NCI-H2107 treated with DMSO at 0.1 percent for 48 hours (cell line): ENCODE results near the gene CAPN15.

Experiments
- DNase-seq: peaks from one replicate; lab custom pipeline; 2025; ENCODE audit not compliant: unreplicated experiment; lab: John Stamatoyannopoulos, UW

Gene CAPN15

DNA sequence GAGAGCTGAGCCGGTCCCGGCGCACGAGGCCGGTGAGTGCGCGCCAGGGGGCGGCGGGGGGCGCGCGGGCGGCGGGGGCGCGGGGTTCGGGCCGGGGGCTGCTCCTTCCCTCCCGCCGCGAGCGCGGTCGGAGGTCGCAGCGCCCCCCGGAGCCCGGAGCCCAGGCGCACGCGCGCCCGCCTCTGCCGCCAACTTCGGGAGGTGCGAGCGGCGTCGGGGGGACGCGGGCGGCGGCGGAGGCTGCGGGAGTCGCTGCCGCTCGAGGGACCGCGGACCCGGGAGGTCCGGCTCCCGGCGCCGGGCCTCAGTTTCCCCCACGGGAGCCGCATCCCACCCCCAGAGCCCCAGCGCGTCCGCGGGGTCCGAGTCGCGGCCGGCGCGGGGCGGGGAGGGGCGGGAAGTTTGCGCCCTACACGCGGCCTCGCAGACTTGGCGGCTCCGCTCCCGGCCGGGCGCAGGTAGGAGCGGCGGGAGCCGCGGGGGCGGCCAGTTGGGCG is 32.7 kb downstream of the CAPN15 start, which contains the start of gene PRR35:
Gene PRR35, plus strand, starts transcription at position 191 of the 497 bp plus-strand sequence. CDS start 2,901 bp downstream, outside the sequence.
- DNase-seq, result no peak

DNA sequence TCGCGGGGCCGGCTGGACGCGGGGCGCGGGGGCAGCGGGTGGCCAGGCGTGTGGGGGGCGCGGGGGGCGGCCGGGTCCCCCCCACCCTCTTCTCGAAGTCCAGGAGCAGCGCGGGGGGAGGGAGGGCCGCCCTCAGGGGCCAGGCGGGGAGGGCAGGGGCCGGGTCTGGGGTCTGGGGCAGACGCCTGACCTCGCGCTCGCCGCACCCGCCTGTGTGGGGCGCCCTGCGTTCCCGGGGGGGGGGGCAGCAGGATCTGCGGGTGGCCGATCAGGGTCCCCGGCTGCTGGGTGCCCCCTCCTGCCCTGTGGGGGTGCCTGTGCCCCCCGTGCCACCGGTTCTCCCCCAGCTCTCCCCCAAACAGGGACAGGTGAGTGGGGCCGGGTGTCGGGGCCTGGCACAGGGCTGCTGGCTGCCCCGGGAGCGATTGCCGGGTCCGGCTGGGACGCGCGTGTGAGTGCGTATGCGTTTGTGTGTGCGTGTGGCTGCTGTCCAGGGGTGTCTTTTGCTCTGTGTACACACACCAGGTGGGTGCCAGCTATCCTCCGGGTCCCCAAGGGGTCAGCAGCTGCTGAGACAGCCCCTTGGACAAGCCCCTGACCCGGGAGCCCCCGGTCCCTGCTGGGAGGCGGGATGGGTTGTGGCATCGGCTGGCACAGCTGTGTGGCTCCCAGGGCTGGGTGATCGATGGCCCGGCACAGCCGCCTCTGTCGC is 33.3 kb downstream of the CAPN15 start:
- DNase-seq, result no peak

DNA sequence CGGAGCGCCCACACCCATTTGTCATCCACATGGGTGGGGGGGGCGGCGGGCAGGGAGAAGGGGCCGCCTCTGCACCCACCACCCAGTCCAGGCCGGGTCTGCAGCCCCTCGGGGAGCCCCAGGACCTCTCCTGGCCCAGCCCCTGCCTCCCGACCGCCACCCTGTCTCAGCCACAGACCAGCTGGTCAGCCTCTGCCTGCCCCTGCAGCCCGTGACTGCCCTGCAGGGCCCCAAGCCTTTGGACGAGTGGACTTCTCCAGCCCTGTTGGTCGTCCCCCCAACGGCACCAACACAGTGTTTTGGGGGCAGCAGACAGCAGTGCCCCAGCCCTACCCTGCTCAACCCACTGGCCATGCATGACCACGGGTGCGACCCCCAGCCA is 33.9 kb downstream of the CAPN15 start:
- DNase-seq, result no peak

DNA sequence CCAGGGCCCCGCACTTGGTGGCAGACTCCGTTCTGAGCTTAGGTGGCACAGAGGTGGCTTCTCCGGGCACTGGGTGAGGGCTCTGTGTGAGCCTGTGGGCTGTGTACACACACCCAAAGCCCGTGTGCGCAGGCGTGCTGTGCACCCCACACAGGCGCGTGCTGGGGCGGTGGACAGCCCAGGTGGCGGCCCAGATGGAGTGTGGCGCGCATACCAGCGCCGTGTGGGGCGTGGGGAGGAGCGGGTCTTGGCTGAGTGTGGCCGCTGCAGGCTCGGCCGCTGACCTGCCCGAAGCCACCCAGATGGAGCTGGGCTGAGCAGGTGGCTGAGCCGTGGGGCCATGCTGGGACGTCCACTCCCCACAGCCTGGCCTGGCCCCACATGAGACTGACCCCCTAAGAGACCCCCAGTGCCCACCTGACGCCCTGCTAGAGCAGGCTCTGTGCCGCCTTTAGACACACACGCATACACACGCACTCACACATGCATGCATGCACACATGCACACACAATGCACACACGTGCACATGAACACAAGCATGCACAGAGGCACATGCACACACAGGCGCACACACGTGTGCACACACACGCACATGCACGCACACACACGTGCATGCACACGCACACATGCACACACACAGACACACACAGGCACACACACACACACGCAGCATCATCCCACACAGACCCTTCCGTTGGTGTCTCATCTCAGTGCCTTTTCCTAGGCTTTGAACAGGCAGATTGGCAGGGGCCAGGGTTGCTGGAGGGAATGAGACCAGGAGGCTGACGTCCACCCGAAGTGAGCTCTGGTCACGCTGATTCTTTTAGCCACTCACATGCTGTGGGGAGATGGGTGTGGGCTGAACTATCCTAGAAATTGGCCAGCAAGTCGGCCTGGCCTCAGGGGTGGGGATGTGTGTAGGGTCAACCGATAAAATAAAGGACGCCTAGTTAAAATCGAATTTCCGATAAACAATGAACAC is 34.7 kb downstream of the CAPN15 start:
- DNase-seq, result no peak

DNA sequence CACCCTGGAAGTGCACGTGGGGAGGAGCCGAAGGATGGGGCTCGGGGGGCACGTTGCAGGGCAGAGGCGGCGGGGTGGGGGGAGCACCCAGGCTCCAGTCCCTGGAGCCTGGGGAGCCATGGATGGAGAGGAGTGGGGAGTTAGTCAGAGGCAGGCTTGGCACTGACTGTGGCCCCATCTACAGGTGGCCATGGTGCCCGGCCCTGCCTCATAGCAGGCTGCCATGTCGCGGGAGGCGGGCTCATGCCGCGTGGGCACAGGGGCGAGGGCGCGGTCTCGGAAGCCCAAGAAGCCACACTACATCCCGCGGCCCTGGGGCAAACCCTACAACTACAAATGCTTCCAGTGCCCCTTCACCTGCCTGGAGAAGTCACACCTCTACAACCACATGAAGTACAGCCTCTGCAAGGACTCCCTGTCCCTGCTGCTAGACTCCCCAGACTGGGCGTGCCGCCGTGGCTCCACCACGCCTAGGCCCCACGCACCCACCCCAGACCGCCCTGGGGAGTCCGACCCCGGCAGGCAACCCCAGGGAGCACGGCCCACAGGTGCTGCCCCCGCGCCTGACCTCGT is 35.6 kb downstream of the CAPN15 start:
- DNase-seq, result no peak

DNA sequence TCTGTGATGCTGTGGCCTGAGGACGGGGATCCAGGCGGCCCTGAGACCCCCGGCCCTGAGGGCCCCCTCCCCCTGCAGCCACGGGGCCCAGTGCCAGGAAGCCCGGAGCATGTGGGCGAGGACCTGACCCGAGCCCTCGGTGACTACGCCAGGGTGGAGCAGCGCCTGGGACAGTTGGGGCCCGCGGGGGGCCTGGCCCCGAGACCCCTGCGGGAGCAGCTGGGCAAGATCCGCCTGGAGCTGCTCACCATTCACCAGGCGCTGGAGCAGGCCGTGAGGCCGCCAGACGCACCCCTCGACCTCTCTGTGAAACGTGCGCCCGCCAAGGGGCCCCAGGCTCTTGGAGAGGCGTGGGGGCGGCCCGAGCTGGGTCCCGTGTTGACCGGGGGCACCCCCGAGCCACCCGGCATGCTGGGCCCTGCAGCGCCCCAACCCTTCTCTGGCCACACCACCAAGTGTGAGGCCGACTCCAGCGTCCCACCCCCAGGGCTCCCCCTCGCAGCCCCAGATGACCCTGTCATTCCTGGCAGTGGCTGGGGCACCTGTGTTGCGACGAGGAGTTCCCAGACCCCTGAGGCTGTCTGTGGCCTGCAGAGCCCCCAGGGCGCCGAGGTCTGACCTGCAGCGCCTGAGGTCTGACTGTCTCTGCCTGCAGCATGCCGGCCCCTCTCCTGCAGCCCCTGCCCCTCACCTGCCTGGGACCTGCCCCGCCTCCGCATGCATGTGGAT is 37.3 kb downstream of the CAPN15 start:
- DNase-seq, result no peak

DNA sequence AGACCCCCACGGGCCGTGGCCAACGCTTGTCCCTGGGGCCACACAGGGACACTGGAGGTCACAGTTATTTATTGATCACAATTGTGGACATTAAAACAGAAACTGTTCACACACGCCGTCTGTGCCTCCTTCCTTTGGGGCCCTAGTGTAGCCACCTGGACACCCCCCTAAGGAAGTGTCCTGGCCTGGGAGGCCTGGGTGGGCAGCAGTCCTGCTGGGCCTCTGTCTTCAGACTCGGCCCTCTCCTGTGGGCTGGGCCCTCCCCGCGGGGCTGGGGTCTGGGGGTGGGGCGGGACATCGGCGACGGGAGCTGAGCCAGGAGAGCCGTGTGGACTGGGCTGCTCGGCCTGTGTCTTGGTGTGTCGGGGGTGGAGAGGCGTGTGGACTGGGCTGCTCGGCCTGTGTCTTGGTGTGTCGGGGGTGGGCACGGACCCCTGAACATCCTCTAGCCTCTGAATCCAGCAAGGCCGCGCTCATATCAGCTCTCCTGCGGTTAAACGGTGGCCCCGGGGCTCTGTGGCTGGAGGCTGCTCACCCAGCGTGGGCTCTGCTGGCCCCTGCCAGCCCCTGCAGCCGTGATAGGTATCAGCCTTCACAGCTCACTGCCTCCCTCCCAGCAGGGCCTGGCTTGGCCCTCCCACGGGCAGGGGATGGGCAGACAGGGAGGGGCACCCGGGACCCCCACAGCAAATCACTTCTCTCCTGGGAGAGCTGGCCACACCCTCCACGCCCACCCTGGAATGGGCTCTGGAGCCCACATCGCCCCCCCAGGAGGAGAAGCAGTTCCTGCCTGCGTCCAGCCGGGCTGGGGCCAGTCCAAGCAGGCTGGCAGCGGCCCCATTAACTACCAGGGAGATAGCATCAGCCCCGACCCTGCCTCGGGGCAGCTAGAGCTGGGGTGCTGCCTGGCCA is 38.2 kb downstream of the CAPN15 start:
- DNase-seq, result no peak

DNA sequence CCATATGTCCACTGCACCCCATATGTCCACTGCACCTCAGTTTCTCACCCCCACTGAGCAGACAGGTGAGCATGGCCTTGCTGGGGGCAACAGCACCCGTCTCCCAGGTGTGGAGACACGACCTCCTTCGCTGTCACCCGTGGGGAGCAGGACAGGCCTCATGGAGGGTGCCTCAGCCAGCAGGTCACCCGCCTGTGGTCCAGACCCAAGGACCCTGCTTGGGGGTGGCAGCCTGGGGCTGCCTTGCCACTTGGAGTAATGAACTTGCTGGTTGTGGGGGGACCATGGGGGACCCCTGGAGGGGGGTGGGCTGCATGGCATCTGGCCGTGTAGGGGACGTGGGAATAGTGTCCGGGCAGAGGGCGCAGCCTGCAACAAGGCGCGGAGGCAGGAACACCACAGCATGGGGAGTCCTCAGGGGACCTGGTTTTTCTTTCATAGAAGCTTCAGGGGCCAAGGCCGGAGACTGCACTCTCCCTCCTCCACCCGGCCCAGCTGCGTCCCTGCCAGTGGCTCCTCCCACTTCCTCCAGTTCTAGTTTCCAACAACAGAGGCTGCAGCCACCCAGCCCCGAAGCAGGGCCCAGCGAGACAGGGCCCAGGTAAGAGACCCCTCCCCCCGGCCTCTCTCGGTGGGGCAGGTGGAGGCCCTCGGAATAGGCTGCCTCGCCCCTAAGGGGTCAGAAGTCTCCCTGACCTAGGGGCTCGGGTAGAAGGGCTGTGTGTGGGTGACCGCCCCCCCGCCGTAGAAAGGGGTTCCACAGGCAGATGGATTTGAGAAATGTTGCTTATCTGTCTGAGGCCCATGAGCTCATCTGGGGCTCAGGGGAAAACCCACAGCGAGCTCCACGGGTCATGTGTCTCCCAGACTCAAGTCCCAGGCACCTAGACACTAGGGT is 39.2 kb downstream of the CAPN15 start, which contains the start of gene NHLRC4:
Gene NHLRC4, plus strand, starts transcription at position 531 of the 898 bp plus-strand sequence. CDS start 1,043 bp downstream, outside the sequence.
- DNase-seq, result peak; percentile 50

DNA sequence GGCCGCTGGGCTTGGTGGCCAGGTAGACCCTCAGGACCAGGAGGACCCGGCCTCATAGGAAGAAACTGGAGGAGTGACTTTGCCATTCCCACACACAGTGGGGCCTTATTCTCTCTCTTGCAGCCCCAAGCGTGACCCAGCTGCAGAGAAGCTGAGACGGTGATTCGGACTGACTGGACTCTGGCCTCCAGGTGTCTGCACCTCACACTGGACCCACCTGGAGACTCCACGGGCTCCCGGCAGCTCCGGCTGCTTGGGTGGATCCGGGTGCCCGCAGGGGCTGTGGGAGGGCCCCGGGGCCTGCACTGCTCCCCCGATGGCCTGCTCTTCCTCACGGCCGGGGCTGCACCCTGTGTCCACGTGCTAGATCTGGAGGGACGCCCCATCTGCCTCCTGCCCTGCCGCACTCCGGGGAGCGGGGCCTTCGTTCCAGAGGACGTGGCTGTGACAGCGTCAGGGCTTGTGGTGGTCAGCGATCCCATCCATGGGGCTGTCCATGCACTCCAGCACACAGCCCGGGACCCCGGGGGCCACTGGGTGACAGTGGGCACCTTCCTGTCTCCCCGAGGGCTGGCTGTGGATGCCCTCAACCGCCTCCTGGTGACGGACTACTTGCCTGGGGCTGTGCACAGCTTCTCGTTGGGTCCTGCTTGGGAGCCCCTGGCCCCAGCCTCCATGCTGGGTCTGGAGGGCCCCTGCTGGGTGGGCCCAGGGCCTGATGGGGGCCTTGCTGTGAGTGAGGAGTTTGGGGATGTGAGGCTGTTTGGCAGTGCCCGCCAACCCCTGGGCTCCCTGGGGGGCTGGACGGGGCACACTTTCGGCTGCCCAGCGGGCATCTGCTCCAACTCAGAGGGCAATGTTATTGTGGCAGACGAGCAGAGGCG is 40.1 kb downstream of the CAPN15 start:
- no peak for DNase-seq

DNA sequence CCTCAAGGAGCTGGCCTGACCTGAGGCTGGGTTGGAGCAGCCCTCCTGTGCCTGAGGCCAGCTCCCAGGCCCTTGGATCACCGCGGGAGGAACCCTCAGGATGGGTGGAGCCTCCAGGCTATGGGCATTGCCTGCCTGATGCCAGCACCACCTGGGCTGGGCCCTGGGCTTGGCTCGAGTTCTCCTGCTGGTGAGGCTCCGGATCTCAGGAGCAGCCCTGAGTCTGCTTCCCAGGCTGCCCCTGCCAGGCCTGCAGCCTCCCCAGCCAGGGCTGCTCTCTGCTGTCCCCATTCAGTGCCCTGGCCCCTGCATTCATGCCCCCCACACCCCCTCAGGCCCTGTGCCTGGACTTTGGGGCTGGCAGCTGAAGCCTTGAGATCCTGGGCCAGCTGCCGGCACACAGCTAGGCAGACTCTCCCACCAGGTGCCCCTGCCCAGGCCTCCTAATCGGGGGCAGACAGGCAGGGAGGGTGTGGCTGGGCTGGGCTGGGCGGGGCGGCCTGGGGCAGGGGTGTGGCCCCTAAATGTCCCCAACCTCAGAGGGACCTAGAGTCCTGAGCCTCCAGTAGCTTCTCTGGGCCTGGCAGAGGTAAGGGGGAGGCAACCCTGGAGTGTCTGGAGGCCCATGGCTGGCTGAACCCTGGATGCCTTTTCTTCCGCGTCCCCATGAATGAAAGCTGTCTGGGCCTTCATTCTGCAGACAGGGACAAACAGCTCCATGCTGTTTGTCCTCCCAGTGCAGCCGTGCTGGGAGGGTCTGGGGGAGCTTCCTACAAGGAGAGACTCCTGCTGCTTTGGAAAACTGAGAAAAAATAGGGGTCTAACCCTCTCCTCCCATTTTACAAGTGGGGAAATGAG is 41.1 kb downstream of the CAPN15 start:
- DNase-seq, result no peak

DNA sequence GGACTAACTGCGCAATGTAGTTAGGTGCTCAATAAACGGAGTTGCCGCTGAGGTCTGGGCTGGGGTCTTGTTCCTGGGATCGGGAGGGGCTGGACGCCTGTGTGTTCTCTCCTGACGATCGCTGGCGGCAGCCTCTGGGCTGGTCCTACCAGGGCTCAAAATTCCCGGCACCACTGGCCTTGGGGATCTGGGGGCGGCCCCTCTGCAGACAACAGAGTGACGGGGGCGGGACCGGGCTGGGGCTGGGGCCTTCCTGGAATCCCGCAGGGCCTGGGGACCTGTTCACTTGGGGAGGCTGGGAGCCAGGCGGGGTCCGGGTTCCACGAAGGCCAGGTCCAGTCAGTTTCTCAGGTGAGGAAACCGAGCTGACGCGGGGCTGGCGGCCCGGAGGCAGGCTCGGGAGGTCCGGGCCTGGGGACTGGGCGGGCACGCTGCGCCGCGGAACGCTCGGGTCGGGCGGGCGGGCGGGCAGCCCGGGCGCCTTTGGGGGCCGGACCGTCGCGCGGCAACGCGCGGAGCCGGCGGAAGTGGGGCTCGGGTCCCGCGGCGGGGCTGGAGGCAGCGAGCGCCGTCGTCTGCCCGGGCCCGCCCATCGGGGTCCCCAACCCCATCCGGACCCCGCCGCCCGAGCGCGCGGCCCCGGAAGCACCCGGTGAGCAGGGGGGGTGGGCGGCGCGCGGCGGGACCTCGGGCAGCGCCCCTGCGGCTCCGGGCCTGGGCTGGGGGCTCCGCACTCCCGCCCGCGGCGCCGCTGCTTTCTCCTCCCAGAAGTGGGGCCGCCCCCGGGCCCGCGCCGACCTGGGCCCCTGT is 42.1 kb downstream of the CAPN15 start, which contains the start of gene PIGQ:
Gene PIGQ, plus strand, starts transcription at position 524 of the 810 bp plus-strand sequence. CDS start 4,107 bp downstream, outside the sequence.
- DNase-seq, result no peak

DNA sequence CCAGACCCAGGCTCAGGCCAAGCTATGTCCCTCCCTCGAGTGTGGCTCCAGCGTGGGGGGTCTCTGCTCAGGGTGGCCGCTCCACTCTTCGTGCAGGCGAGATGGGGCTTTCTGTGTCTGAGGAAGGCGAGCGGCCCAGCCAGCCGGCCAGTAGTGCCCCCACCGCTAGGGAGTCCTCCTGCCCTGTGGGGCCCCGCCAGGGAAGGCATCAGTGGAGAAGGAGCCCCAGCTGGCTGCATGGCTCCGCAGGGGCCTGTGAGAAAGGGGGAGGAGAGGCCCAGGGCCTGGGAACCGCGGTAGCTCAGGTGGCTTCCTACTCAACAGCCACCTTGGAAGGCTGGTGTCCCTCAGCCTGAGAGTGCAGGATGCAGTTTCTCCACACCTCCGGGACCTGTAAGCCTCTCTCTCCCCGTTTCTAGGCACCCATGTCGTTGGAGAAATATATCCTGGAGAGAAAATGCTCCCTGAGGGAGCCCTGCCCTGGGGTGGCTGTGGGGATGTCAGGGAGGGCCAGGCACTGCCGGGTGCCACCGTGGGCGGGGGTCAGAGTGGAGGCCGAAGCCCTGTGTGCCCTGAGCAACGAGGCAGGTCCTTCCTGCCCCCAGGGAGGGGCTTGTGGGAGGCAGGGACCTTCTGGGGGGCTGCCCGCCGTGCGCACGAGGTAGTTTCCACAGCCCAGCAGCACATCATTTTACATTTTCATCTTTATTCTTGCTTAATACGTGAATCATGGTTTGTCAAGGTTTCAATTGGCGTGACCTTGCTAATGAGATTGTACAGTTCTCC is 45.5 kb downstream of the CAPN15 start:
- no peak for DNase-seq

DNA sequence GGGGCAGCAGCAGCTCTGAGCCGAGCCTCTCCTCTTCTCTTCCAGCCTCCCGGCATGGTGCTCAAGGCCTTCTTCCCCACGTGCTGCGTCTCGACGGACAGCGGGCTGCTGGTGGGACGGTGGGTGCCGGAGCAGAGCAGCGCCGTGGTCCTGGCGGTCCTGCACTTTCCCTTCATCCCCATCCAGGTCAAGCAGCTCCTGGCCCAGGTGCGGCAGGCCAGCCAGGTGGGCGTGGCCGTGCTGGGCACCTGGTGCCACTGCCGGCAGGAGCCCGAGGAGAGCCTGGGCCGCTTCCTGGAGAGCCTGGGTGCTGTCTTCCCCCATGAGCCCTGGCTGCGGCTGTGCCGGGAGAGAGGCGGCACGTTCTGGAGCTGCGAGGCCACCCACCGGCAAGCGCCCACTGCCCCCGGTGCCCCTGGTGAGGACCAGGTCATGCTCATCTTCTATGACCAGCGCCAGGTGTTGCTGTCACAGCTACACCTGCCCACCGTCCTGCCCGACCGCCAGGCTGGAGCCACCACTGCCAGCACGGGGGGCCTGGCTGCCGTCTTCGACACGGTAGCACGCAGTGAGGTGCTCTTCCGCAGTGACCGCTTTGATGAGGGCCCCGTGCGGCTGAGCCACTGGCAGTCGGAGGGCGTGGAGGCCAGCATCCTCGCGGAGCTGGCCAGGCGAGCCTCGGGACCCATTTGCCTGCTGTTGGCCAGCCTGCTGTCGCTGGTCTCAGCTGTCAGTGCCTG is 46.7 kb downstream of the CAPN15 start:
- no peak for DNase-seq
